Stimulated activated CD4-positive, alpha-beta T cell treated with anti-CD3 and anti-CD28 coated beads, Interleukin-1b, Interleukin-23, amount 100 ng/mL, for 1 hour (primary cell): Measurements from ENCODE around the gene TOM1.

Experiments
- DNase-seq, 2 donors: peaks; one replicate each; pipeline ENCODE4 v3.0.0-alpha.2; 2020; ENCODE audit warnings: low read depth in 2 of 2

The TOM1 gene

DNA sequence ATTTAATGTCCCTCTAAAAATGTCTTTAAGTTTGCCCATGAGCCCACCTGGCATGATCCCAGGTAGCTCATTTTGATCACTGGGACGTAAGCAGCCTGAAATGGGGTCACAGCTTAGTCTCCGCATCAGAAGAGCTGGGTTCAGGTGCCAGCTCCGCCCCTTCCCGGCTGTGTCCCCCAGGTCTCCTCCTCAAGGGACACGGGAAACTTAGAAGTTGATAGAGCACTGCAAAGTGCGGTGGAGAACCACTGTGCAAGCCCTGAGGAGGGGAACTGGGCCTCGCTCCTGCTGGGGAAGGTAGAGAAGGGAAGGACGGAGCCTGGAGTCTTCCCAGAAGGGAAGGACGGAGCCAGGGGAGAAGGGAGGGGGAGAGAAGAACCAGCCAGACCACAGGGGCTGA, 7.7 kb downstream of the TOM1 start:
- no peak for DNase-seq

DNA sequence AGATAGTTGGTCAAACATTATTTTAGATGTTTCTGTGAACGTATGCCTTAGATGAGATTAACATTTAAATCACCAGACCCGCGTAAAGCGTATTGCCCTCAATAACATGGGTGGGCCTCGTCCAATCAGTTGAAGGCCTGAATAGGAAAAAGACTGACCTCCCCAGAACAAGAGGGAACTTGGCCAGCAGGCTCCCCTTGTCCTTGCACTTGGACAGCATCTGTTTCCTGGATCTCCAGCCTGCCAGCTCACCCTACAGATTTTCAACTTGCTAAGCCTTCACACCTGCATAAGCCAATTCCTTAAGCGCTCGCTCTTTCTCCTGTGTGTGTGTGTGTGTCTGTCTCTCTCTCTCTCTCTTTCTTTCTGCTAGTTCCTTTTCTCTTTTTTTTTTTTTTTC, 8.2 kb downstream of the TOM1 start:
- DNase-seq, result no peak

DNA sequence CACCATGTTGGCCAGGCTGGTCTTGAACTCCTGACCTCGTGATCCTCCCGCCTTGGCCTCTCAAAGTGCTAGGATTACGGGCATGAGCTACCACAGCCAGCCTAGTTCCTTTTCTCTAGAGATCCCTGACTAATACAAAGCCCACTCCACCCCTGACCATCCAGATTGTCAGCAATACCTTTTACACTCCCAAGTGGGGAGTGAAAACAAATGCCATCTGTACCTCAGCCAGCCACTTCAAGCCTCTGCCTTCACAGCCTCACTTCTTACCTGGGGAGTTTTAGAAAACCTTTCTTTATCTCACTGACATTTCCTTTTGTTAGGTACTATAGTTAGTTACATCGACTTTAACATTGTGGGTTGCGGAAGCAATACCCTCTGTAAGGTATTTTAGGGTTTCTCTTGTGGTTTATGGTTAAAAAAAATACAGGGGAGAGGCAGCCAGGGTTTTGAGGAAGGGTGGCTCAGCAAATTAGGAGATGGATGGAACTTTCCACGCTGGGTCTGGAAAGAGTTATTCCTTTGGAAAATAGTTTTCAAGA, 8.9 kb downstream of the TOM1 start:
- no peak for DNase-seq

DNA sequence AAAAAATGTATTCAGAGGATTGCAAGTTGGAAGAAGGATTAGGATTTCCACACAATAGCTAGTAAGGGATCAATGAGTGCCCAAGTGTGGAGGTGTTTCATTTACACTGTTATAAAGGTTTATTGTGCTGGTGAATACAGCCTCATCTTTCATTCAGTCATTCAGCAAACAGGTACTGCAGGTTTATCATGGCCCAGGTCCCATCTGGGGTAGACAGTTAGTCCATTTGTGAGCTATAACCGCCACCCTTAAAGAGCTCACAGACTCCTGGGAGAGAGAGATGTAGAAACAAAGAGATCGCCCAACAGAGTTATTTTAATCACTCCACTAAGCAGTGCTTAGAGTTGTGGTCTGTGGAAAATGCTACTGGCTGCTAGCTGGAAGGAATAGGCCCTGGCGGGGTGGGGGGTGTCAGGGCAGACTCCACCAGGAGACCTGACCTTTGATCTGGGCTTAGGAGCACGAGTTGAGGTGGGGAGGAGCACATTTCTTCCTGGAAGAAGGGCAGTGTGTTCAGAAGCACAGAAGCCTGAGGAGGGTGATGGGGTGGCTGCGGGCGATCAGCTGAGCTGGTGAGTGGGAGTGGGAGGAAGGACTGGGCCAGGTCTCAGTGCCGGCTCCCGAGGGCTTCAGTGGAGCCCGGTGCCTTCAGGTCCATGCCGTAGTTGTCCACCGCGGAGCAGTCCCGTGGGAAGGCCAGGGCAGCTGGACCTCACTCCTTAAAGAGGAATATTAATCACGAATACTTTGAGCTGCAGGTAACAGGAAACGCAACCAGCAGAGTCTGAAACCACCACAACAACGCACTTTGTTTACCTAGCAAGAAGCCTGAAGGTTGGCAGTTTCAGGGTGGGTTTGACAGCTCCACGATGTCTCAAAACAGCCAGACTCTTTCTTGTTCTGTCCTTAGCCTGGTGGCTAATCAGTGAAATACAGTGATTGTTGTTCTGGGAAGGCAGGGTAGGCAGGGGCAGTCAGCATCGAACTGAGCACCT, 11.2 kb downstream of the TOM1 start:
- no peak for DNase-seq

DNA sequence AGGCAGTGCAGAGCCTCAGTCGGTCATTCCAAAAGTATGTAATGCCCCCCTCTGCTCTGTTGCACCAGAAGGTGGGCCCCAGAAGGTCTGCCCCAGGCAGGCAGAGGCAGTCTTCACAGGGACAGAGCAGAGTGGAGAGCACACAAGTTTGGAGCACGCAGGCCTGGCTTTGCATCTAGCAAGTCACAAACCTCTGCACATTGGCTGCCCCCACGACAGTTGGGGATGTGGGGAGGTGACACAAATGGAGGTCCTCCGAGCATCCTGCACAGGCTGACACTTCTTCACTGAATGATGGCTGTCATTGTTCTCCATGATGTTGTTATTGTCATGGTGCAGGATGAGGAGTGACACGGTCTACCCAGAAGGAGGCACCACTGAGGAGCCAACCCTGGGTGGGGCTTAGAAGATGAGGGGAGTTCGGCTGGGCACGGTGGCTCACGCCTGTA, 11.9 kb downstream of the TOM1 start:
- no peak for DNase-seq

DNA sequence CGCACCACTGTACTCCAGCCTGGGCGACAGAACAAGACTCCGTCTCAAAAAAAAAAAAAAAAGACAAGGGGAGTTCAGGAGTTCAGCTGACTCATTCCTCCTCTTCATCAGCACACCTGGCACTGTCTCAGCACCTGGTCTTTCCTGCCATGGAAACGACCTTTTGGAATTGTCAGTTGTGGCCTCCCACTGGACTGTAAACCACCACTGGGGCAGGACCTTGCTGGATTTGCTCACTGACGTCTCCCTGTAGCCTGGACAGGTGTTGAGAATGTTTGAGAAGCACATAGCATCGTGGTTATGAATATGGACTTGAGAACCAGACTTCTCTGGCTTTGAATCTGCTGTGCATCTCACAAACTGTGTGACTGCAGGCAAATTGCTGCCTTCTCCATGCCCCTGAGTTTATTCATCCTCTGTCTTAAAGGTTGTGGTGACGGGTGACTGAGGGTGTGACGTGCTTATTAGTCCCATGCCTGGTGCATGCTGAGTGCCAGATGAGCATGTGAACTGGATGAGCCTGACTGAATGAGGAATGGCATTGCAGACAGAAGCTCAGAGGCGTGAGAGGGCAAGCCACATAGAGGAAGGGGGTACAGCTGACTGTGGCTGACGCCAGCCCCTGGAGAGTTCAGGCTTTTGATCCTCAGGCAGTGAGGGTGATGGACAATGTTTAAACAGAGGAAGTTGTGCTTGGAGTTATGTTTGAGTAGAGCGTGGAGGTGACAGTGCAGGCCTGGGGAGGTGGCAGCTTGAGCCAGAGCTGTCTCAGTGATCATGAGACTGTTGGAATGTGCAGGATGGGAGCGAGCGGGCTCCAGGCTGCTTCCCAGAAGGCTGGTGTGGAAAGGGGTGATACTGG, 12.7 kb downstream of the TOM1 start:
- no peak for DNase-seq

DNA sequence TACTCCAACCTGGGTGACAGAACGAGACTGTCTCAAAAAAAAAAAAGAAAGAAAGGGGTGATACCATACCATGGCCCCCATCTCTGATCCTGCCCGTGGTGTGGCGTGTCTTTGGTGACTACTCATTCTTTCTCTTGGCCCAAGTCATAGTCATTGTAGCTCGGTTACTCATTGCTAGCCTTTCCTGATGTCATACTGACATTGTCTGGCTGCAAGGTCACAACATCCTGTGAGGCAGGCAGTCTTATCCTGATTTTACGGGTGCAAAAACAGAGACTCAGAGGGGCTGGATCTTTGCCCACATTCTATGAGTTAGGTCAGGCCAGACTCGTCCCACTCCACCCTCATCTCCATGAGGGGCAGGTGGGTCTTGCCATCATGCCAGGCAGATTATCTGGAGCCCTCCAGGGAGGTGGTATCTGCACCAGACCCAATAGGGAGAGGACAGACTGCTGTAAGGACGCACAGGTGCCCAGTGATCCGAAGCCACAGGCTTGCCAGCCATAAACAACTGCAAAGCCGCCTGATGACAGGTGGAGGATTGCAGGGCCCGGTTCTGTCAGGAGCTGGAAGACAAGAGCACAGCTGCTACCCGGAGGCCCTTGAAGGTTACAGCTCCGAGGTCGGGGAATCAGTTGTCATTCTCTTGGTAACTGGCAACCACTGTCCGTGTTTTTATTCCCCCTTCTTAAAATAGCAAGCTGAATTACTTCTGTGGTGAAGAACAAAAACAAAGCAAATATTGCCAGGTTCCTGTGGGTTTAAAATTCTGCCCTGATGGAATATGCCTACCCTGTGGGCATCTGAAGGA, 13.8 kb downstream of the TOM1 start:
- DNase-seq, result no peak

DNA sequence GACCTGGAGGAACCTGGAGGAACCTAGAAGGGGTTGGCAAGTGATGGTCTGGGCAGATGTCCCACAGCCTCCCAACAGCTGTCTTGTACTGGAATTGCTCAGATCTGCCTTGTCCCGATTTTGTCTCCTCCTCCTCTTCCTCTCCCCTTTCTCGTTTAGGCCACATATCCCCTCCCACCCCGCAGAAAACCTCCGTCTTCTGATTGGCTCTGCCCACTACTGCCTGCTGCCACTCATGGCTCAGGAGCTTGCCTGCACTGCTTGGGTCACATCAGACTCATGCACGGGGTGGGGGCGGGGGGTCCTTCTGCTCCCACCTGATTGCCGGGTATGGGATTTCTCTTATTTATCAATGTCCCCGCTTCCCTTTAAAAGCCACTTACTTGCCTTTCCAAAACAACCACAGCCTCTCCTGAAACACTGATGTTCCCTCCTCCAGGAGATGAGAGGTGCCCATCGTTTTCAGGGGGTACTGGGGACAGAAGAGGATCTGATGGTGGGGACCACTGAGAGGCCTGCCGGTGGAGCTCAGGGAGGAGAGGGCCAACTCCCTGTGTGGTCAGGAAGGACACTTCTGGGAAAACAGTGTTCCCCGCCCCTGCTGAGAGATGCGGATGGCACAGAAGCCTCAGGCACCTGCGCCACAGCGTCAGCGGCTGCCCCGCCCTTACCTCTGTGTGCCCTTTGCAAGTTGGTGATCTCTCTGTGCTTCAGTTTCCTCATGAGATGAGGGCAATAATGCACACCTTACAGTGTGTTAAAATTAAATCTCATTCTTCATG, 14.7 kb downstream of the TOM1 start:
- DNase-seq, result no peak

DNA sequence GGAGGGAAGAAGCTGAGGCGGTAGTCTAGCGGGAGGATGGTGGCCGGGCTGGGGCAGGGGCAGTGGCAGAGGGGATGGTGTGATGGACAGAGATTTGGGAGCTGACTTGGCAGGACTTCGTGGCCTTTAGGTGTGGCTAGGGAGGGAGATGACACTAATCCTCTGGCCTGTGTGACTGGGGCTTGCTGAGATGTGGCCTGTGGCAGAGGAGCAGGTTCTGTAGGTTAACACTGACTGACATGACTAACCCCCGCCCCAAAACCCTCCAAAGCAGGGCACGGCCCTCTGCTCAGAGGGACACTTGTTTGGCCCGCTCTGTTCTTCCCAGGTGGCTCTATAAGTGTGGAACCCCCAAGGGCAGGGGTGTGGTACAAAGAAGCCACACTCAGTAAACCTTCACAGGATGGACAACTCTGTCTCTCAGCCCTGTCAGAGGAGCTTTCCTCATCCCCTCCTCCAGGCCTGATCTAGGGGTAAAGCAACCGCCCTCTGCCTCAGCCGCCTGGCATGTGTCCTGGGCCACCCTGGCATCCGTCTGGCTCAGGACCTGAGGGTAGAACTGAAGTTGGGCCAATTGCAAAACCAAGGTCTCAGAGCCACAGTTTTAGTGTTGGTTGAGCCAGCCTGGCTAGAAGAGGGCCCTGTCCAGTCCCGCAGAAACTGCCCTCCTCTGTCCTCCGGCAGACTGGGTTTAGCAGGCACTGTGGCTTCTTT, 15.6 kb downstream of the TOM1 start:
- DNase-seq, result no peak

DNA sequence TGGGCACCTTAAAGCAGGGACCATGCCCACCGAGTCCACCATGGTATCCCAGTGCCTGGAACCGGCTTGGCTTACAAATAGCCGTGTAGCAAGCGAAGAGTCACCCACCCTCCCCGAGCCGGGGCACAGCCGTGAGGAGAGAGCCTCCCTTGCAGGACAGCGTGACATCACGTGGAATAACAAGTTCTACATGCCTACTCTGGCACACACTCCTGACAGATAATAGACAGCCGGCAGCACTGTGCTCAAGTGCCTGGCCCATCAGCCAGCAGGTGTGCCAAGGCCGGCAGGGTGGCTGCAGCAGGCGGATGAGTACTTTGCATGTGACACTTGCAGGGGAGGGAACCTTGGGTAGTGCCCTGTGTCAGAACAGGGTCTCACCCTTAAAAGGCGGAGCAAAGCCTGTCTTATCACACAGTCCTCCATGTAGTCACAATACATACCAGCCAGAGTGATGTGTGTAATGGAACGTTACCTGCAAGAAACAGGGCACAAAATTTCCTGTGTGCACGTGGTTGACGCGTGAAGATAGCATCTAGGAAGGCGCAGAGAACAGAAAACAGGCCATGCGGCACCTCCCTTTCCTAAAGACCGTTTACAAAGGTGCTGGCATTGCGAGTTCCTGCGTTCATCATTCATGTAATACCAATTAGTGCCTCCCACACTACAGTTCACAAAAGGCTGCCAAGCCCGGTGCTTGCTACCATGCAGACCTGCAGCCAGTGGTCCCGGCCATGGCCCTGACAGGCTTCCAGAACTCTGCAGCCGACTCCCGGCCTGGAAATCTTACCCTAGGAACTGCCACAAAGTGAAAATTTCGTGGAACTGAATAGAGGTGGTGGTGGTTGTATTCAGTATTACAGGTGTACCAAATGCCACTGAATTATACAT, 16.4 kb downstream of the TOM1 start:
- no peak for DNase-seq

DNA sequence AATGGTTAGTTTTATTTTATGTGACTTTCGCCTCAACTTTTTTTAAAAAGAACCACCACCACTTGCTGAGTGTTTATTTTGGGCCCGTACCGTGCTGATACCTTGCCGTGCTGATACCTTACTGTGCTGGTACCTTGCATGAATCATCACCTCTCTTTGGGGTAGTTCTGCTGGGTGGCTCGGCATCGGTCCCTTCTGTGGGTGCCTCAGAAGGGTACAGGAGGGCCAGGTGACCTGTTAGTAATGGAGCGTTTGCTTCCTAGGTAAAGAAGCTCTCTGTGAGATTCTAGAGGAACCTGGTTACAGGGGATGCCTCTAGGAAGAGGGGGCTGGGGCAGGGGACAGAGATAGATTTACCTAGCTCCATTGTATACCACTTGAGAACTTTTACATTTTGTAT, 17.1 kb downstream of the TOM1 start:
- no peak for DNase-seq

DNA sequence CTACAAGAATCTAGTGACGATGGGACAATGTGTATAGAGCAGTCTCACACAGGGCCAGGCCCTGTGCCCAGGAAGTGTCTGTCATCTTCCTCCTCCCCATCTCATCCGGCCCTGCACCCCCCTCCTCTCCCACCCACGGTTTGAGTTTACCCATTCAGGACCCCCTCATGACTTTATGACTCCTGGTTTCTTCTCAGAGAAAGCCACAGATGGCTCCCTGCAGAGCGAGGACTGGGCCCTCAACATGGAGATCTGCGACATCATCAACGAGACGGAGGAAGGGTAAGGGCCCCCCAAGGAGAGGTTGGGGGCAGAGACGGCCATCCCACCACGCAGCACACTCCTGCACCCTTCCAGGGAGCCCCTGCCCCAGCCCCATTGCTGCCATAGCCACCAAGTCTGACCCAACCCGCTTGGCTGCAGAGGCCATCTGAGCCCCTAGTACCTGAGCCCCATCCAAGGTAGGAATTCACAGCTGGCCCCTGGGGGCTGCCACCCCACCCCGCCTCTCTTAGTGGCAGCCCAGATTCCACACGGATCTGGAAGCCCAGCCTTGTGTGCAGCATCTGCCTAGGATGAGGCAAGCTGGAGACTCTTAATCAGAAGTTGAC, 18.1 kb downstream of the TOM1 start:
- no peak for DNase-seq

DNA sequence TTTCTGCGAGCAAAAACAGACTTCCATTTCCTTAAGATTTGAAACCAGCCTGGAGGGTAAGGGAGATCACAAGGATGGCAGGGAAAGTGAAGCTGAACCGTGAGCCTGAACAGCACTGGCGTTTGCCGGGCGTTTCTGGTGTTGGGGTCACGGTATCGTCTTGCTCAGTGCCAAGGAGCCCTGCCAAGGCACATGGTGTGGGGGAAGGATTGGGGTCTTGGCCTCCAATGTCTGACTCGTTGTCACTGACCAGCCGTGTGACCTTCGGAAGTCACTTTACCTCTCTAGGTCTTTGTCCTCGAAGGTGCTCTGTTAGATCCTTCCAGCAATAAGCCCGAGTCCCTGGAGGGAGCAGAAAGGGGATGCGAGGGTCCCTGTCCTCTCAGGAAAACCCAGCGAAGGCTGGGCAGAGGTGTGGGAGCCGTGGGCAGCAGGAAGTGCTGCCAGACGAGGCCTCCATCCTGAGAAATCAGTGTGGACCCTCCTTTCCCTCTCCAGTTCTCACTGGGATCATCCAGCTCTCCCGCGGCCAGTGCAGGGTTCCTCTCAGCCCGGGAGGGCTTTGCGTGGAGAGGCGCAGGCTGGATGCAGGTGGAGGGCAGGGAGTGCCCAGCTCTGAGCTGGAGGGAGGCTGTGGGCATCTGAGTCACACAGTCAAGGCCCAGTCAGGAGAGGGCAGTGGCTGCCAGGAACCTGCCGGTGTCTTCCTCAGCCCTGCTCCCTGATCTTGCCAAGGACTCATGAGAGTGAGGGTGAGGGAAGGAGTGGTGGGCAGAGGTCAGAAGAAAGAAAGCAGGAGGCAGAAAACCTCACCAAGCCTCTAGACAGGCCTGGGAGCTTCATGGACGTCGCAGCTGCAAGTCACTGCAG, 18.9 kb downstream of the TOM1 start:
- DNase-seq, result no peak

DNA sequence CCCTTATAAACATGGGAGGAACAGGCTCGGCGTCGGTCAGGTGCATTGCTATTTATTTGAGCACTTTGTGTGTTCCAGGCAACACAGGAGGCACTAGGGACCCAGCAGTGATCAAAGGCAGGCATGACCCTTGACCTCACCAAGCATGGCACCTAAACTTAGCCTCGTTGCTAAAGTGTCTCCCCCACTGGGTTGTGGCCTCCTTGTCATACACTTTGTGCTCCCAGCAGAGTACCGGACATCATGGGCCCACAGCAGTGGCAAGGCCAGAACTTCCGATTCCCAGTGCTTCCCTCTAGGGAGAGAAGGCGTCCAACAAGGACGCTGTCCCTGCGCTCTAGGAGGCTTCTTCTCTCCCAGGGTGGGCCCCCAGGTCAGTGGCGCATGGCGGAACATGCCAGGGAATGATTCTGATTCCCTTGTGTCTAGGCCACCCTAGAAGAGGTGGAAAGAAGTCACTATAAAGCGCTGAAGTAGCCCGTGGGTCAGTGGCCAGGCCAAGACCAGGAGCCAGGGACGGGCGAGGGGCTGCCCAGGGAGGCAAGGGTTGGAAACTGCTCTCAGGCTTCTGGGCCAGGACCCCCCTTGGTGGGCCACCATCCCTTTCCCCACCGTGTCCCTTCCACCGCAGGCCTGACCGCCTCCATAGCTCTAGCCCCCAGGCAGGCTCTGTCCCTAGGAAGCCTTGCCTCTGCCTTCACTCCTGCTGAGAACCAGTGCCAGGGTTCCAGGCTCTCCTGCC, 19.7 kb downstream of the TOM1 start:
- DNase-seq, result no peak

DNA sequence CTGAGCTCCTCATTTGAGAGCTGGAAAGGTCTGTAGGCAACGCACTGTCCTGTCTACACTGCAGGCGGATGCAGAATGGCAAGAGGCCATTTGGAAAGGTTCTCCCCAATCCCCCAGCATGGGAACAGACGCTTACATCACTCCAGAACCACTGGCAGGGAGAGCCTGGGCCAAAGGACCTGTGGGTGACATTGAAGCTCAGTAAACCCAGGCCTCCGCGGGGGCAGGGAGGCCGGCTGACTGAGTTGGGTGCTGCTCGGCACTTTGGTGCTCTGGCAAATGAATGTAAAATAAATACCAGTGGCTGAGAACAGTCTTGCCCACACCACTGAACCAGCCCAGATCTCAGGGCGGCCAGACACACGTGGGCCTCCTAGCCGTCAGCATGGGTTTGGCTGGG, 22.4 kb downstream of the TOM1 start:
- no peak for DNase-seq

DNA sequence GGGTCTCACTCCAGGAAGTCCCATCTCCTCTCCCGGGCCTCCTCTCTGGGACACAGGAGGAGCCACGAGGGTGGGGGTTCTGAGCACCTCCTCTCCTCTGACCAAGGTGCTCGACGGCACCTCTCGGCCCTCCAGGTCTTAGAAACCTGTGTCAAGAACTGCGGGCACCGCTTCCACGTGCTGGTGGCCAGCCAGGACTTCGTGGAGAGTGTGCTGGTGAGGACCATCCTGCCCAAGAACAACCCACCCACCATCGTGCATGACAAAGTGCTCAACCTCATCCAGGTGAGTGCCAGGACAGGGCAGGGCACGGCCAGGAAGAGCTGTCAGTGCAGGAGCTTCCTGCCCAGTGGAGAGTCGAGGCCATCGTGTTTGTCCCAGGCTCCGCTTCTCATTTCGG, 23.2 kb downstream of the TOM1 start:
- no peak for DNase-seq

DNA sequence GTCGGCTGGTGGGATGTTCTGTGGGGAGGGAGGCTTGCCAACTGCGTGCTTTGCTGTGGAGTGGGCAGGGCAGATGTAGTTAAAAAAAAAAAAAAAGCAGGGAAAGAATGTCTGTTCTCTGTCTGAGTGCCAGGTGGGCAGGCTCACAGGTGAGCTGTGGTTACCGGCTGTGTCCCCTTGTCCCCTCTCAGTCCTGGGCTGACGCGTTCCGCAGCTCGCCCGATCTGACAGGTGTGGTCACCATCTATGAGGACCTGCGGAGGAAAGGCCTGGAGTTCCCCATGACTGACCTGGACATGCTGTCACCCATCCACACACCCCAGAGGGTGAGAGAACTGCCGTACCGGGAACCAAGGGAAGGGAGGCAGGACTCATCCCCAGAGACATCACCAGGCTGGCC, 23.6 kb downstream of the TOM1 start:
- no peak for DNase-seq
